GM23338 (cell line): ENCODE results near the gene NTNG2. TPM values are rescaled to one million over a fixed set of nuclear protein-coding genes. Genes with fewer than 3 reads are reported as not detected.

Experiments
- ATAC-seq: fragments of 200-7000 bp; cut with Tn5 transposase; 3 replicates; pipeline ENCODE4 v1.9.1; 2020
- DNase-seq: peaks from one replicate; pipeline ENCODE4 v3.0.0-alpha.2; 2015; ENCODE audit warnings: low spot score
- H2AFZ ChIP-seq: fragments of 200-600 bp; sonication (generic); 2 replicates; pipeline ENCODE4 v1.8.0; 2016; ENCODE audit warnings: antibody characterized with exemption, mild to moderate bottlenecking, moderate library complexity
- H3F3A ChIP-seq: fragments of 200-600 bp; sonication (generic); replicated peaks from 2 replicates; pipeline ENCODE4 v1.8.0; 2017; ENCODE audit warnings: antibody characterized with exemption, mixed run types, low read depth
- H3K27ac ChIP-seq: fragments of 200-600 bp; sonication (generic); 2 replicates; pipeline ENCODE4 v1.6.1; 2016; ENCODE audit warnings: low read depth
- H3K27me3 ChIP-seq: fragments of 200-600 bp; sonication (generic); 2 replicates; pipeline ENCODE4 v1.8.0; 2016; ENCODE audit warnings: mild to moderate bottlenecking, mixed run types, moderate library complexity; ENCODE audit not compliant: insufficient read depth
- H3K36me3 ChIP-seq: fragments of 200-600 bp; sonication (generic); 2 replicates; pipeline ENCODE4 v1.8.0; 2016; ENCODE audit warnings: mild to moderate bottlenecking; ENCODE audit not compliant: insufficient read depth
- H3K4me1 ChIP-seq: fragments of 200-600 bp; sonication (generic); 2 replicates; pipeline ENCODE4 v1.8.0; 2016; ENCODE audit warnings: mild to moderate bottlenecking, moderate library complexity; ENCODE audit not compliant: insufficient read depth
- H3K4me2 ChIP-seq: fragments of 200-600 bp; sonication (generic); 2 replicates; pipeline ENCODE4 v1.7.1; 2017; ENCODE audit warnings: mixed run types
- H3K4me3 ChIP-seq: fragments of 200-600 bp; sonication (generic); 2 replicates; pipeline ENCODE4 v1.6.1; 2016; ENCODE audit warnings: mixed run types
- H3K79me2 ChIP-seq: fragments of 200-600 bp; sonication (generic); replicated peaks from 2 replicates; pipeline ENCODE4 v1.8.0; 2017; ENCODE audit warnings: mild to moderate bottlenecking; ENCODE audit not compliant: insufficient read depth
- H3K9me2 ChIP-seq: fragments of 200-600 bp; sonication (generic); 2 replicates; pipeline ENCODE4 v1.8.0; 2017; ENCODE audit not compliant: insufficient read depth
- H4K20me1 ChIP-seq: fragments of 200-600 bp; sonication (generic); replicated peaks from 2 replicates; pipeline ENCODE4 v1.8.0; 2017; ENCODE audit warnings: mild to moderate bottlenecking; ENCODE audit not compliant: insufficient read depth
- H3K27ac Mint-ChIP-seq: 2 replicates; pipeline ENCODE4 v1.8.0; 2020; ENCODE audit warnings: inconsistent platforms, mild to moderate bottlenecking, moderate library complexity, mixed read lengths
- H3K27me3 Mint-ChIP-seq: 3 replicates; pipeline ENCODE4 v1.8.0; 2022; ENCODE audit warnings: low read depth, mild to moderate bottlenecking, moderate library complexity, mixed read lengths, inconsistent platforms; ENCODE audit not compliant: insufficient read depth, poor library complexity
- H3K36me3 Mint-ChIP-seq: 3 replicates; pipeline ENCODE4 v1.8.0; 2021; ENCODE audit warnings: low read depth, mild to moderate bottlenecking, inconsistent platforms, moderate library complexity, mixed read lengths
- H3K4me1 Mint-ChIP-seq: 3 replicates; pipeline ENCODE4 v1.8.0; 2020; ENCODE audit warnings: mild to moderate bottlenecking, inconsistent platforms, mixed read lengths
- H3K4me3 Mint-ChIP-seq: 3 replicates; pipeline ENCODE4 v1.8.0; 2021; ENCODE audit warnings: moderate library complexity, mild to moderate bottlenecking, inconsistent platforms, mixed read lengths
- H3K9me3 Mint-ChIP-seq: 3 replicates; pipeline ENCODE4 v1.8.0; 2020; ENCODE audit warnings: moderate library complexity, mild to moderate bottlenecking, inconsistent platforms, mixed read lengths
- CREB1 ChIP-seq: fragments of 250-450 bp; sonication (Bioruptor Pico); IDR thresholded peaks from 2 replicates; pipeline ENCODE4 v1.5.0; 2020; ENCODE audit warnings: low read depth, mild to moderate bottlenecking, moderate library complexity
- CTCF ChIP-seq, 2 experiments: fragments of 200-600 bp in 1 of 2; sonication (generic) in 1 of 2; conservative IDR thresholded peaks; 2 replicates each; pipeline versions ENCODE4 v1.5.1 to v1.6.1; 2016 to 2017; ENCODE audit warnings: antibody characterized with exemption in 2 of 2, low read depth in 2 of 2, mild to moderate bottlenecking in 2 of 2, moderate library complexity in 1 of 2
- ETS1 ChIP-seq: IDR thresholded peaks from 2 replicates; pipeline ENCODE4 v1.6.1; 2016; ENCODE audit warnings: antibody characterized with exemption
- EZH2 ChIP-seq: fragments of 200-600 bp; sonication (generic); IDR thresholded peaks from one replicate; pipeline ENCODE4 v1.8.0; 2017; ENCODE audit warnings: antibody characterized with exemption, mild to moderate bottlenecking, low read depth; ENCODE audit not compliant: unreplicated experiment
- EZH2phosphoT487 ChIP-seq: fragments of 200-600 bp; sonication (generic); IDR thresholded peaks from one replicate; pipeline ENCODE4 v1.8.1; 2018; ENCODE audit warnings: antibody characterized with exemption; ENCODE audit not compliant: unreplicated experiment
- JUNB ChIP-seq: IDR thresholded peaks from one replicate; pipeline ENCODE4 v1.6.1; 2016; ENCODE audit warnings: antibody characterized with exemption; ENCODE audit not compliant: unreplicated experiment
- NANOG ChIP-seq: IDR thresholded peaks from 2 replicates; pipeline ENCODE4 v1.6.1; 2016; ENCODE audit warnings: antibody characterized with exemption, borderline replicate concordance
- POLR2AphosphoS5 ChIP-seq: IDR thresholded peaks from 2 replicates; pipeline ENCODE4 v1.6.1; 2016; ENCODE audit warnings: antibody characterized with exemption, low read depth
- REST ChIP-seq: IDR thresholded peaks from one replicate; pipeline ENCODE4 v1.6.1; 2018; ENCODE audit warnings: antibody characterized with exemption; ENCODE audit not compliant: unreplicated experiment
- STAT1 ChIP-seq: IDR thresholded peaks from one replicate; pipeline ENCODE4 v1.6.1; 2016; ENCODE audit warnings: antibody characterized with exemption; ENCODE audit not compliant: unreplicated experiment
- ZNF114 ChIP-seq: fragments of 250-450 bp; sonication (Bioruptor Pico); IDR thresholded peaks from 2 replicates; pipeline ENCODE4 v1.5.0; 2020; ENCODE audit warnings: mild to moderate bottlenecking, moderate library complexity
- ZNF331 ChIP-seq: fragments of 250-450 bp; sonication (Bioruptor Pico); IDR thresholded peaks from 2 replicates; pipeline ENCODE4 v1.5.0; 2020; ENCODE audit warnings: low read depth, mild to moderate bottlenecking, moderate library complexity
- ZNF462 ChIP-seq: fragments of 250-450 bp; sonication (Bioruptor Pico); IDR thresholded peaks from 2 replicates; pipeline ENCODE4 v1.5.0; 2020; ENCODE audit warnings: mild to moderate bottlenecking, moderate library complexity
- polyA plus RNA-seq: library from polyadenylated mRNA; unstranded; fragments of >200 nt; fragmentation: Nextera tagmentation; extraction: Ambion mirVana; gene quantifications from 2 replicates; pipeline ENCODE4 v1.2.1, GENCODE V29; 2016
- total RNA-seq: library from RNA; depleted of rRNA; stranded (reverse); fragments of >200 nt; shearing (Covaris generic); gene quantifications from 2 replicates; pipeline ENCODE4 v1.2.3, GENCODE V29; 2014

Gene NTNG2
- total and polyA plus RNA-seq, 2 experiments from 2014 or later, result 0.99 to 1.7 TPM

- H3K4me3 Mint-ChIP-seq, result no peak overlapping the region
- H4K20me1 ChIP-seq, result no peaks in the 10 kb centered on the region
- TF ChIP-seq POLR2AphosphoS5 (no peak), JUNB (no peak), STAT1 (no peak), CTCF (conservative IDR thresholded peaks at IDR 0.05; ENCODE audit: low read depth in 2 of 2) (no peak), EZH2phosphoT487 (no peak), NANOG (no peak), ETS1 (no peak), EZH2 (no peak), ZNF114 (CRISPR knock-in tag) (no peak), ZNF462 (CRISPR knock-in tag) (no peak), ZNF331 (CRISPR knock-in tag) (no peak), CREB1 (CRISPR knock-in tag) (no peak), REST (no peak)
- H3K27ac ChIP-seq, result no peak overlapping the region
- peaks cover 17% of the 10 kb centered on the region for H3K36me3 Mint-ChIP-seq
- H3K36me3 ChIP-seq, result no peaks in the 10 kb centered on the region
- no peak for DNase-seq
- no peak overlapping the region for H3K27ac Mint-ChIP-seq
- no peaks in the 10 kb centered on the region for H3K9me2 ChIP-seq
- H2AFZ ChIP-seq, result no peak overlapping the region
- peaks cover 24% of the 10 kb centered on the region for H3K27me3 Mint-ChIP-seq
- peaks cover 19% of the 10 kb centered on the region for H3K9me3 Mint-ChIP-seq
- no peaks in the 10 kb centered on the region for H3F3A ChIP-seq
- H3K4me1 ChIP-seq, result peaks cover 15% of the 10 kb centered on the region
- H3K4me1 Mint-ChIP-seq, result peaks cover 29% of the 10 kb centered on the region
- H3K4me2 ChIP-seq, result no peak overlapping the region
- H3K27me3 ChIP-seq, result peaks cover 19% of the 10 kb centered on the region
- no peak overlapping the region for H3K4me3 ChIP-seq
- ATAC-seq, result no peak
- H3K79me2 ChIP-seq, result no peaks in the 10 kb centered on the region
Observed at GRCh38 chr9:132247942-132248341, 86.1 kb downstream of the NTNG2 start.
